Heart left ventricle (tissue), 13 donors: Measurements from ENCODE around the gene ABI1.

Source experiments
- POLR2A ChIP-seq, 2 donors: fragments of 450-650 bp; IDR thresholded peaks; one replicate each; pipeline ENCODE4 v1.6.1; 2017; ENCODE audit warnings: antibody characterized with exemption in 2 of 2, mild to moderate bottlenecking in 2 of 2, moderate library complexity in 2 of 2
- TF ChIP-seq, protein P1 (sequence below), 12 donors: fragments of 200-600 bp; sonication (generic) in 4 of 12; IDR thresholded peaks; one replicate each; pipeline versions ENCODE4 v1.5.0 to v1.8.0; 2018 to 2022; ENCODE audit warnings: antibody characterized with exemption in 12 of 12, mild to moderate bottlenecking in 5 of 12
- donor health status: ischemic (EF 13 %, LVEDD 7.1; RV severe dilation, severe dysfunction).
- donor health status: DM: no; HTN: yes; CAD: no.
- donor health status: DM: no; HTN: no; CAD: no.
- donor health status: ischemic (EF 25% LVEDD 6.9; RV normal size, moderate dysfunction).
- donor health status: ischemic (EF 25% LVEDD 5.7; RV mildly dilated, moderate dysfunction).
- donor health status: ischemic (EF 35%, LVEDD 5.7; RV mildly dilated, moderate dysfunction).
- donor health status: nonischemic (EF 11% LVEDD 7.7; RV severe dilation, severe dysfunction).
- donor health status: DM: yes; HTN: yes; CAD: no.
- donor health status: PGD.
- donor health status: ischemic (EF 29% LVEDD 5.4; RV normal size, mild dysfunction).
- donor health status: nonischemic (EF 23%, LVEDD 6.1; RV moderate dilation, normal function).

DNA sequence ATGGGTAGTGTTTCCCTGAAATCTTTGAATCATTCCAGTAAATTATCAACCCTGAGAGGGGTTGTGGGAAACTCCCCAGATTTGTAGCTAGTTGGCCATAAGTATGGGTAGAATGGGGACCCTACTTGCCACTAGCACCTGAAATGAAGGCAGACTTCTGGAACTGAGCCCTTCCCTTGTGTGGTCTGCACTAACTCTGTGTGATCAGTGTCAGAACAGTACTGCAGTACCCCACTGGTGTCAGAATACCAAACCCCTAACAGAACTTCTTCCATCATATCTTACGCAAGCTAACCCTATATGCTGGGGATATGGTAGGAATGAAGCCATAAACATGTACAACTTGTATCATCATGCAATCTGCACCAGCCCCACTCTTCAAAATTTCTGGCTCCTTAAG is 50.8 kb downstream of the ABI1 start:
- TF ChIP-seq, protein P1, sequence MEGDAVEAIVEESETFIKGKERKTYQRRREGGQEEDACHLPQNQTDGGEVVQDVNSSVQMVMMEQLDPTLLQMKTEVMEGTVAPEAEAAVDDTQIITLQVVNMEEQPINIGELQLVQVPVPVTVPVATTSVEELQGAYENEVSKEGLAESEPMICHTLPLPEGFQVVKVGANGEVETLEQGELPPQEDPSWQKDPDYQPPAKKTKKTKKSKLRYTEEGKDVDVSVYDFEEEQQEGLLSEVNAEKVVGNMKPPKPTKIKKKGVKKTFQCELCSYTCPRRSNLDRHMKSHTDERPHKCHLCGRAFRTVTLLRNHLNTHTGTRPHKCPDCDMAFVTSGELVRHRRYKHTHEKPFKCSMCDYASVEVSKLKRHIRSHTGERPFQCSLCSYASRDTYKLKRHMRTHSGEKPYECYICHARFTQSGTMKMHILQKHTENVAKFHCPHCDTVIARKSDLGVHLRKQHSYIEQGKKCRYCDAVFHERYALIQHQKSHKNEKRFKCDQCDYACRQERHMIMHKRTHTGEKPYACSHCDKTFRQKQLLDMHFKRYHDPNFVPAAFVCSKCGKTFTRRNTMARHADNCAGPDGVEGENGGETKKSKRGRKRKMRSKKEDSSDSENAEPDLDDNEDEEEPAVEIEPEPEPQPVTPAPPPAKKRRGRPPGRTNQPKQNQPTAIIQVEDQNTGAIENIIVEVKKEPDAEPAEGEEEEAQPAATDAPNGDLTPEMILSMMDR (IDR thresholded peaks at IDR 0.05), result no peak
- no peak for TF ChIP-seq POLR2A (IDR thresholded peaks at IDR 0.05)
